Cerebellar cortex (tissue), 1 donor: ENCODE data around the gene MFGE8.

Experiments used
- DNase-seq: peaks from one replicate; pipeline ENCODE4 v3.0.0-alpha.2; 2015; ENCODE audit warnings: low spot score

MFGE8 gene

GRCh38 chr15:88920186-88920891 lies 7.2 kb upstream of the MFGE8 start:
- no peak for DNase-seq

GRCh38 chr15:88918738-88919137 lies 5.6 kb upstream of the MFGE8 start:
- no peak for DNase-seq

GRCh38 chr15:88917760-88918159 lies 4.6 kb upstream of the MFGE8 start:
- DNase-seq: no peak

GRCh38 chr15:88915354-88915753 lies 2.2 kb upstream of the MFGE8 start:
- DNase-seq: no peak

GRCh38 chr15:88913850-88914169 lies 631 bp upstream of the MFGE8 start:
- DNase-seq: no peak

- no peak for DNase-seq
These were observed 668 bp downstream of the MFGE8 start for GRCh38 chr15:88912500-88912921.

GRCh38 chr15:88911766-88912118 lies 1.4 kb downstream of the MFGE8 start:
- no peak for DNase-seq

- DNase-seq: no peak
These were observed 3.0 kb downstream of the MFGE8 start for GRCh38 chr15:88909956-88910831.

- DNase-seq: no peak
These were observed 4.2 kb downstream of the MFGE8 start for GRCh38 chr15:88908697-88909621.

GRCh38 chr15:88908123-88908522 lies 5.1 kb downstream of the MFGE8 start:
- no peak for DNase-seq

- DNase-seq: no peak
These were observed 6.1 kb downstream of the MFGE8 start for GRCh38 chr15:88907111-88907510.

- no peak for DNase-seq
These were observed 6.6 kb downstream of the MFGE8 start for GRCh38 chr15:88906551-88906950.

GRCh38 chr15:88906130-88906529 lies 7.0 kb downstream of the MFGE8 start:
- no peak for DNase-seq

GRCh38 chr15:88905576-88905975 lies 7.6 kb downstream of the MFGE8 start:
- DNase-seq: no peak

GRCh38 chr15:88904624-88905327 lies 8.4 kb downstream of the MFGE8 start:
- DNase-seq: peak; percentile 79

GRCh38 chr15:88904257-88904623 lies 8.9 kb downstream of the MFGE8 start:
- DNase-seq: no peak

GRCh38 chr15:88902846-88903245 lies 10.3 kb downstream of the MFGE8 start:
- DNase-seq: no peak

GRCh38 chr15:88902221-88902835 lies 10.9 kb downstream of the MFGE8 start:
- DNase-seq: no peak

GRCh38 chr15:88901508-88902220 lies 11.5 kb downstream of the MFGE8 start:
- DNase-seq: no peak

GRCh38 chr15:88900982-88901418 lies 12.2 kb downstream of the MFGE8 start:
- DNase-seq: no peak
